GM19452 (cell line): ENCODE measurements around the gene RASAL2.
"Not testable (repeated sequence)": the region's sequence is repeated elsewhere in the genome, so short reads cannot be mapped to it uniquely, and the experiment has no call there.

Experiments used
- ATAC-seq: cut with Tn5 transposase; IDR thresholded peaks from one replicate; pipeline ENCODE4 v1.9.1; 2021; ENCODE audit not compliant: unreplicated experiment

The RASAL2 gene

DNA sequence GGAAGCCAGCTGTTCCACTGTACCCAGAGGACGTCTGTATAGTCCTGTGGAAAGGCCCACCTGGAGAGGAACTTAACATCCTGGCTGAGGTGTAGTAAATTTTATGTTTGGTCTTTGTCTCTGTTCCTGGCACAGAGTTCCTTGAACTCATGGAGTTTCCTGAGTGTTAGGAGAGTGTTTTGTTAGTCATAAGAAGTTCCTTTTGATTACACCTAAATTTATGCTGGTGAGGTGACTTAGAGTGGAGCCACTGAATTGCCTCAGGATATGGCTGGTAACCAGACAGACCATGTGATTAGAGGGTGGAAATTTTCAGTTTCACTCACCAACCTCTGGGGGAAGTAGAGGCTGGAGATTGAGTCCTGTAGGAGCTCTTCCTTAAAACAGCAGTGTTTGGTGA, 57.9 kb downstream of the RASAL2 start:
- ATAC-seq: no peak

DNA sequence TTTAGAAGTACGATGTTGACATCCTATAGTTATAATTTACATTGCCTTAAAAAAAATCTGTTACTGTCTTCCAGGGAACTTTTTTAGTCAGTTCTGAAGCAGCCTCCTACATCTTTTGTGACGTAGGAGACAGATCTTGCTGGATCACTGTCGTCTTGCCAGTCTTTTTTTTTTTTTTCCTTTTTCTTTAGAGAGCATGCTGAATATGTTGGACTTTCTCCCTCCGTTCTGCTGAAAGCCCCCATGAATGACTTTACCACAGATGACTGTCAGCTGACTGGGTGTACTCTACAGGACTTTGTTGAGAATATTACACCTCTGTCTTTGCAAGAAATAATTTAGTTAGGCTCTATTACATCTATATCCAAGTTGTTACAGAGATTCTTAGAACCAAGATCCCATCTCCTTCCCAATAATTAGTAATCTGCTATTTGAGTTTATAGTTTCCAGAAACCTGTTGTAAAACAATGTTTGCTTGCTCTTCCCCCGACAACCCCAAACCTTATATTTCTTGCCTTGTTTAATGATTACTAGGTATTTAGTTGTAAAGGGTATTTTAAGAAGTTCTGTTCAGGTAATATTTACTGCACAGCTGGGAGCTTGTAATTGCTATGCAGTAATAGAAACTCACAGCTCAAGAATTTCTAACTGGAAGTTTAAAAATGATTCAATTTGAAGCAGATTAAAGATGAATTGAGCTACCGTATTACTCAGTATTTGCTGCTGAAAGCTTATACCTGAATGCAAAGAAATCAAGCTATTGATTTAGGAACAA, 61.8 kb downstream of the RASAL2 start:
- ATAC-seq: no peak

GRCh38 chr1:178160736-178161475, 67.0 kb downstream of the RASAL2 start:
- ATAC-seq: no peak

DNA sequence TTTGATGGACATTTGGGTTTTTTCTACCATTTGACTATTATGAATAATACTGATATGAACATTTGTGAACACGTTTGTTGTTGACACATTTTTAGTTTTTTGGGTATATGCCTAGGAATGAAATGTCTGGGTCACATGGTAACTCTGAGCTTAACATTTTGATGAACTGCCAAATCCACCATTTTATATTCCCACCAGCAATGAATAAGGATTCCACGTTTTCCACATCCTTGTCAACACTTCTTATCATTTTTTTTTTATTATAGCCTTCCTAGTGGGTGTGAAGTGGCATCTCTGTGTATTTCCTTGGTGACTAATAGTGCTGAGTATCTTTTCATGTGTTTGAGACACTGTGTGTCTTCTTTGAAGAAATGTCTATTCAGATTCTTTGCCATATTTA, 67.6 kb downstream of the RASAL2 start:
- ATAC-seq: no peak

GRCh38 chr1:178165196-178165595, 71.3 kb downstream of the RASAL2 start:
- no peak for ATAC-seq

GRCh38 chr1:178166429-178167024, 72.6 kb downstream of the RASAL2 start:
- ATAC-seq: no peak

- no peak for ATAC-seq
Measured at GRCh38 chr1:178168536-178168935, 74.6 kb downstream of the RASAL2 start.

GRCh38 chr1:178169649-178170048, 75.7 kb downstream of the RASAL2 start:
- no peak for ATAC-seq

- ATAC-seq: no peak
Measured at GRCh38 chr1:178172939-178173338, 79.0 kb downstream of the RASAL2 start.

- ATAC-seq: no peak
Measured at GRCh38 chr1:178174539-178174938, 80.6 kb downstream of the RASAL2 start.

- ATAC-seq: no peak
Measured at GRCh38 chr1:178180405-178180804, 86.5 kb downstream of the RASAL2 start.

GRCh38 chr1:178183796-178184195, 89.9 kb downstream of the RASAL2 start:
- ATAC-seq: no peak

GRCh38 chr1:178188306-178188705, 94.4 kb downstream of the RASAL2 start:
- ATAC-seq: no peak

DNA sequence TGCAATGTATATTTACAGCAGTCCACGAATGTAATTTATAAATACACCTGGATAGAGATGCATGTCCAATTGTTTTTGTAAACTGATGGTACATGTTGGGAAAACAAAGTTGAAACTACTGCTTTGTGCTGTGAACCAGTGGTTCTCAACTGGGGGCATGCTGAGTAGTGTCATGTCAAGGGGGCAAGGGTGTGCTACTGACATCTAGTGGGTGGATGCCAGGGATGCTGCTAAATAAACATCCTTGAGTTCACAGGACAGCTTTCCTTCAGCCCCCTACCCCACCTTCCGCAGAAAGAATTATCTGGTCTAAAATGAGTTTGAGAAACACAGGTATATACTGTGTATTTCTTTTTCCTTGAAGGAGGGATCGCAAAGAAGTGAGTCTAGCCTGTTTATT, 95.9 kb downstream of the RASAL2 start:
- no peak for ATAC-seq

DNA sequence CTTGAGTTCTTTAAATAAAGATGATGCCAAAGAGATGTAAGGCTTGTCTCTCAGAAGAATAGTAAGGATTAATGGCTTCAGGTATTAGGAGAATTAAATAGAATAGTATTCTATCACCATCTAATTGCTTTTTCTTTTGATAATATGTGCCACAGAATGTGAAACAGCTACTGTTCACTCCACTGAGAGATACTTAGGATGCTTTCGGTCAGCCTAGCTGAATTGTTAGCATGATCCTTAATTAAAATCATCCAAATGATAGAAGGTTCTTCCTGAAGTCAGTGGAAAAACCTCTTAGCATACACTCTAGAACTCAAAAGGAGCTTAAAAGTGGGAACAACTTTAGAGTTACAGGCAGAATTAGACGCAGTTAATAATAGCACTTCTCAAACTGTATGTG, 97.0 kb downstream of the RASAL2 start:
- no peak for ATAC-seq

DNA sequence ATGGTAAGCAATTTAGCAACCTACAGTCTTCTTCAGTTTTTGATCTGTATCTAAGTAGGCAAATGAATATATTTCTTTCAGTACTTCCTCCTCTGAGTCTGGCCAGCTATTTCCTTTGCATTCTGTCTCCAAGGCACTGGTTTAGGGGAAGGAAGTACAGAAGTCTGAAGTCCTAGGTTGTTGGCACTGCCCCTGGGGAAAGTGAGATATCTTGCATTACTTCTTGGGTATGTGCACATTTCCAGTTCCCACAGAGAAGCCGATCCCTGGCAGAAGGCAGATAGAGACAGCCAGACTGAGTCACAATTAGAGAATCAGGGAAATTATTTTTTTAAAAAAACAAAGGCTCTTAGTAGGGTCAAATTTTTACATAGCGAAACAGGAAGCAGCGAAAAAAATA, 98.8 kb downstream of the RASAL2 start:
- no peak for ATAC-seq

- ATAC-seq: no peak
Measured at GRCh38 chr1:178196631-178197030, 102.7 kb downstream of the RASAL2 start.

GRCh38 chr1:178202095-178202494, 108.2 kb downstream of the RASAL2 start:
- ATAC-seq: not testable (repeated sequence)

GRCh38 chr1:178202546-178202945, 108.6 kb downstream of the RASAL2 start:
- not testable (repeated sequence) for ATAC-seq

DNA sequence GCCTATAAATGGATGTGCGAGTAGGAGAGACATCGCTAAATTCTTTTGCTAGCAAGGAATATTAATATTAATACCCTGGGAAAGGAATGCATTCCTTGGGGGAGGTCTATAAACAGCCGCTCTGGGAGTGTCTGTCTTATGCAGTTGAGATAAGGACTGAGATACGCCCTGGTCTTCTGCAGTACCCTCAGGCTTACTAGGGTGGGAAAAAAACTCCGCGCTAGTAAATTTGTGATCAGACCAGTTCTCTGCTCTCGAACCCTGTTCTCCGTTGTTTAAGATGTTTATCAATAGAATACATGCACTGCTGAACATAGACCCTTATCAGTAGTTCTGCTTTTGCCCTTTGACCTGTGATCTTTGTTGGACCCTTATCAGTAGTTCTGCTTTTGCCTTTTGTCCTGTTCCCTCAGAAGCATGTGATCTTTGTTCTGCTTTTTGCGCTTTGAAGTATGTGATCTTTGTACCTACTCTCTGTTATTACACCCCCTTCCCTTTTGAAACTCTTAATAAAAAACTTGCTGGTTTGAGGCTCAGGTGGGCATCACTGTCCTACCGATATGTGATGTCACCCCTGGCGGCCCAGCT, 114.5 kb downstream of the RASAL2 start:
- ATAC-seq: not testable (repeated sequence)

GRCh38 chr1:178209935-178210334, 116.0 kb downstream of the RASAL2 start:
- no peak for ATAC-seq

GRCh38 chr1:178218550-178218949, 124.6 kb downstream of the RASAL2 start:
- no peak for ATAC-seq
